ENCODE data around the gene RGS8.

DNA sequence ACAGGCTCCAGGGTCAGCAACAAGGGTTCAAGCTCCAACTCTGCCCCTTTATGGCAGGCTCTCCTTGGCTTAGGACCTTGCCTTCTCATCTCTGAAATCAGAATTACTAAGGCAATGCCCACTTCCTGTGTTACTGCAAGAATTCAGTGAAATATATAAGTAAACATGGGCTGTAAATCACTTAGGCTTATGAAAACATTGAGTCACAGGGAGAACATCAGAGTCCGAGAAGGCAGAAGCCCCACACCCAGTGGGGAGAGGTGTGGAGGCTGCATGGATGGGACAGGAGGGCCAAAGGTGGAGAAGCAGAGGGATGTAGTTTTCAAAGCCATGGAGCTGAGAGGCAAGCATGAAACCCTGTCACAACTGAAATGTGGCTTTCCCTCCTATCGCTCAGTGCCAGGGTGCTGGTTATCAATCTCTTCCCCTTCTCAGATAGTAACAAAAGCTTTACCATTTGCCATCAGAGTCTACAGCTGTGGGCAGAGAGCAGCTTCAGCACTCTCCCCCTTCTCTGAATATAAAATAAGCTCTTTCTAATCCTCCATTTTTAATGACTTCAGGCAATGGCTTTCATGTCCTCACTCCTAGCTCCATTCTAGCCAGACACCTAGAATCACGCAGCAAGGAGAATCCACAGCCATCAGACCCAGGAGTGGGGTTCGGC, 3.4 kb downstream of the RGS8 start:
- TF ChIP-seq MXI1 (IDR thresholded peaks at IDR 0.05; ENCODE audit: borderline replicate concordance, low read depth, low read length) (no peak), POLR2A (IDR thresholded peaks at IDR 0.05; ENCODE audit: low read depth, low read length) (no peak), RAD21 (IDR thresholded peaks at IDR 0.05; ENCODE audit: low read length) (no peak), MAFK (IDR thresholded peaks at IDR 0.05; ENCODE audit: low read depth, low read length) (no peak), BHLHE40 (IDR thresholded peaks at IDR 0.05; ENCODE audit: low read depth, low read length) (no peak), RFX5 (IDR thresholded peaks at IDR 0.05; ENCODE audit: low read depth, low read length) (no peak), USF2 (IDR thresholded peaks at IDR 0.05; ENCODE audit: low read depth, low read length) (no peak), CEBPB (IDR thresholded peaks at IDR 0.05; ENCODE audit: low read depth, low read length) (no peak), RCOR1 (IDR thresholded peaks at IDR 0.05; ENCODE audit: insufficient replicate concordance, low read length) (no peak)
- TF ChIP-seq, protein P1, sequence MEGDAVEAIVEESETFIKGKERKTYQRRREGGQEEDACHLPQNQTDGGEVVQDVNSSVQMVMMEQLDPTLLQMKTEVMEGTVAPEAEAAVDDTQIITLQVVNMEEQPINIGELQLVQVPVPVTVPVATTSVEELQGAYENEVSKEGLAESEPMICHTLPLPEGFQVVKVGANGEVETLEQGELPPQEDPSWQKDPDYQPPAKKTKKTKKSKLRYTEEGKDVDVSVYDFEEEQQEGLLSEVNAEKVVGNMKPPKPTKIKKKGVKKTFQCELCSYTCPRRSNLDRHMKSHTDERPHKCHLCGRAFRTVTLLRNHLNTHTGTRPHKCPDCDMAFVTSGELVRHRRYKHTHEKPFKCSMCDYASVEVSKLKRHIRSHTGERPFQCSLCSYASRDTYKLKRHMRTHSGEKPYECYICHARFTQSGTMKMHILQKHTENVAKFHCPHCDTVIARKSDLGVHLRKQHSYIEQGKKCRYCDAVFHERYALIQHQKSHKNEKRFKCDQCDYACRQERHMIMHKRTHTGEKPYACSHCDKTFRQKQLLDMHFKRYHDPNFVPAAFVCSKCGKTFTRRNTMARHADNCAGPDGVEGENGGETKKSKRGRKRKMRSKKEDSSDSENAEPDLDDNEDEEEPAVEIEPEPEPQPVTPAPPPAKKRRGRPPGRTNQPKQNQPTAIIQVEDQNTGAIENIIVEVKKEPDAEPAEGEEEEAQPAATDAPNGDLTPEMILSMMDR (conservative IDR thresholded peaks at IDR 0.05; ENCODE audit: low read depth, low read length), result no peak

Measured in IMR-90 (cell line).